NCI-H460 (cell line): Measurements from ENCODE around the gene SAXO1. TPM values are rescaled to one million over a fixed set of nuclear protein-coding genes. Genes with fewer than 3 reads are reported as not detected.
"Not testable (repeated sequence)": the region's sequence is repeated elsewhere in the genome, so short reads cannot be mapped to it uniquely, and the experiment has no call there.

ENCODE experiments used
- DNase-seq: peaks from one replicate; pipeline ENCODE4 v3.0.0-alpha.2; 2016; ENCODE audit warnings: low read depth; ENCODE audit errors: extremely low read depth
- total RNA-seq: library from RNA; depleted of rRNA; stranded (reverse); fragments of >200 nt; shearing (Covaris generic); gene quantifications from 2 replicates; pipeline ENCODE4 v1.2.3, GENCODE V29; 2014

SAXO1 gene
- total RNA-seq, 1 experiment from 2014 or later: not detected

DNA sequence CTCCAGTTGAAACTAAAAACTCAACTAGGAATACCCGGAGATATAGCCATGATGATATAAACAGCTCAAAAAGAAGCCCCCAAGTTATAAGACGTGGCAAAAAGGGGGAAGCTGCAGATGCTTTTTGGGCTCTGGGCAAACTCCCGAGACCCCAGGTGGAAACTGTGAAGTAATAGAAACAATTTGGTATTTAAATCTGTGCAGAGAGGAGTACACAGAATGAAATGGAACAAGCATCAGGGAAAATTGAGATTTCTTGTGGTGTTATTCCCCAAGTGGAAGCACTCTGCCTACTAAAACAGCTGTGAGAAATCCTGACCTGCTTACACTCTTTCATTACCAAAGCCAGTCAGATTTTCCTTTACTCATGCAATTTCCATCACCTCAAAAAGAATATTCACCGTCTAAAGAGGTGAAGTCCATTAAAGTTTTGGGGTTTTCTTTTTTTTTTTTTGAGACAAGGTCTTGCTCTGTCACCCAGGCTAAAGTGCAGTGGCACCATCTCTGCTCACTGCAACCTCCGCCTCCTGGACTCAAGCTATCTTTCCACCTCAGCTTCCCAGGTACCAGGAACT, 23.5 kb downstream of the SAXO1 start:
- no peak for DNase-seq

- no peak for DNase-seq
Measured at GRCh38 chr9:19000133-19000532, 32.9 kb downstream of the SAXO1 start.

DNA sequence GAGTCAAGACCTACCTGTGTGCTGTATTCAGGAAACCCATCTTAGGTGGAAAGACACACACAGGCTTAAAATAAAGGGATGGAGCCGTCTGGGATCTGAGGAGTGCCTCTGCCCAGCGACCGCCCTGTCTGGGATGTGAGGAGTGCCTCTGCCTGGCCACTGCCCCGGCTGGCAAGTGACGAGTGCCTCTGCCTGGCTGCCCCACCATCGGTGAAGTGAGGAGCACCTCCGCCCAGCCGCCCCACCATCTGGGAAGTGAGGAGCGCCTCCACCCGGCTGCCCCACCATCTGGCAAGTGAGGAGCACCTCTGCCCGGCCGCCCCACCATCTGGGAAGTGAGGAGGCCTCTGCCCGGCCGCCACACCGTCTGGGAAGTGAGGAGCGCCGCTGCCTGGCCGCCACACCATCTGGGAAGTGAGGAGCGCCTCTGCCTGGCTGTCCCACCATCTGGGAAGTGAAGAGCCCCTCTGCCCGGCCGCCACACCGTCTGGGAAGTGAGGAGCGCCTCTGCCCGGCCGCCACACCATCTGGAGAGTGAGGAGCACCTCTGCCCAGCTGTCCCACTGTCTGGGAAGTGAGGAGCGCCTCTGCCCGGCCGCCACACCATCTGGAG, 33.7 kb downstream of the SAXO1 start:
- DNase-seq: no peak

- DNase-seq: no peak
Measured at GRCh38 chr9:18997151-18997550, 35.9 kb downstream of the SAXO1 start.

- DNase-seq: no peak
Measured at GRCh38 chr9:18996211-18996610, 36.8 kb downstream of the SAXO1 start.

GRCh38 chr9:18994263-18994916, 38.6 kb downstream of the SAXO1 start:
- no peak for DNase-seq

DNA sequence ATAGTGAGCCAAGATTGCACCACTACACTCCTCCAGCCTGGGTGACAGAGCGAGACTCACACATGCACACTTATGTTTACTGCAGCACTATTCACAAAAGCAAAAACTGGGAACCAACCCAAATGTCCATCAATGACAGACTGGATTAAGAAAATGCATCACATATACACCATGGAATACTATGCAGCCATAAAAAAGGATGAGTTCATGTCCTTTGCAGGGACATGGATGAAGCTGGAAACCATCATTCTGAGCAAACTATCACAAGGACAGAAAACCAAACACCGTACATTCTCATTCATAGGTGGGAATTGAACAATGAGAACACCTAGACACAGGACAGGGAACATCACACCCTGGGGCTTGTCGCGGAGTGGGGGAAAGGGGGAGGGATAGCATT, 41.8 kb downstream of the SAXO1 start:
- not testable (repeated sequence) for DNase-seq

DNA sequence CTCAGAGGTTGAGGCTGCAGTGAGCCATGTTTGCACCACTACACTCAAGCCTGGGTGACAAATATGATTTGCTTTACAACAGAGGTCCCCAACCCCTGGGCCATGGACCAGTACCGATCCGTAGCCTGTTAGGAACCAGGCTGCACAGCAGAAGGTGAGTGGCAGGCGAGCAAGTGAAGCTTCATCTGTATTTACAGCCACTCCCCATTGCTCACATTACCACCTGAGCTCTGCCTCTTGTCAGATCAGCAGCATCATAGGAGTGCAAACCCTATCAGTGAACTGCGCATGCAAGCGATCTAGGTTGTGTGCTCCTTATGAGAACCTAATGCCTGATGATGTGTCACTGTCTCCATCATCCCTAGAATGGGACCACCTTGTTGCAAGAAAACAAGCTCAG, 42.5 kb downstream of the SAXO1 start:
- DNase-seq: no peak

GRCh38 chr9:18989865-18990264, 43.1 kb downstream of the SAXO1 start:
- no peak for DNase-seq

GRCh38 chr9:18989097-18989496, 43.9 kb downstream of the SAXO1 start:
- no peak for DNase-seq

DNA sequence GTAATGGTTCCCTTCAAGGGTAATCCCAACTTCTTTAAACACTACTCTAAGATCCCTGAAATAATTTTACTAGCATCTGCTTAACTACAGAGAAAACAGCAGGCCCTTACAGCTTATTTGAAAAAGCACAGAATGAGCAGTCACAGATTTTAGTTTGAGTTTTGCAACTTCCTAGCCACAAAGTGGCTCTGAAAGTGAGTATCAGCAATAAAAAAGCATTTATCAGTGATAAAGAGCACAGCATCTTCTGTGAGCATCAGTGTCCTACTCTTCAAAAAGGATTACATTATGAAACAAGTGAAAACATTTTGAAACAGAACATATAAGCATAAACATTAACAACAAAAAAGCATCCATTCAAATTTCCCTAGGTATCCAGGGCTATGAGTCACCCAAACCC, 45.0 kb downstream of the SAXO1 start:
- DNase-seq: no peak

- DNase-seq: no peak
Measured at GRCh38 chr9:18985996-18986395, 47.0 kb downstream of the SAXO1 start.

DNA sequence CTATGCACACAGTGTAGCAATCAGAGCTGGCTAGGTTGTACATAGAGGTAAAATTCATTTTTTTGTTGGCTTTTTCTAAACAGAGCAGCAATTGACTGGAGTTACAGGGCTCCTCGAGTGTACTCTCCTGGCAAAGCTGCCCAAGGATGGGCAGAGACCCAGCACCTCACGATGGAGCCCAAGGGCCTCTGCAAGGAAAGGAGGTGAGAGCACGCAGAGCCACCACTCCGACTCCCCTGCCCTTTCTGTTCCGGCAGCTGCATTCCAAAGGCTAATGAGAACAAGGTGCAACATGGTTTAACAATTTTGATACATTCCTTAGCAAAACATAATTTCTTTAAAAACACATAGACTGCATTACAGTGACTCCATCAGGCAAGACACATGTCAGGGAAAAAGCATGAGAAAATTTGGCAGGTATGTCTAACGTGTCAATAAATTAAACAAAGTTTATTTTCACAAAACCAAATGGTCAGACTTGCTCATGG, 47.5 kb downstream of the SAXO1 start:
- DNase-seq: no peak

GRCh38 chr9:18982262-18982620, 50.8 kb downstream of the SAXO1 start:
- no peak for DNase-seq

DNA sequence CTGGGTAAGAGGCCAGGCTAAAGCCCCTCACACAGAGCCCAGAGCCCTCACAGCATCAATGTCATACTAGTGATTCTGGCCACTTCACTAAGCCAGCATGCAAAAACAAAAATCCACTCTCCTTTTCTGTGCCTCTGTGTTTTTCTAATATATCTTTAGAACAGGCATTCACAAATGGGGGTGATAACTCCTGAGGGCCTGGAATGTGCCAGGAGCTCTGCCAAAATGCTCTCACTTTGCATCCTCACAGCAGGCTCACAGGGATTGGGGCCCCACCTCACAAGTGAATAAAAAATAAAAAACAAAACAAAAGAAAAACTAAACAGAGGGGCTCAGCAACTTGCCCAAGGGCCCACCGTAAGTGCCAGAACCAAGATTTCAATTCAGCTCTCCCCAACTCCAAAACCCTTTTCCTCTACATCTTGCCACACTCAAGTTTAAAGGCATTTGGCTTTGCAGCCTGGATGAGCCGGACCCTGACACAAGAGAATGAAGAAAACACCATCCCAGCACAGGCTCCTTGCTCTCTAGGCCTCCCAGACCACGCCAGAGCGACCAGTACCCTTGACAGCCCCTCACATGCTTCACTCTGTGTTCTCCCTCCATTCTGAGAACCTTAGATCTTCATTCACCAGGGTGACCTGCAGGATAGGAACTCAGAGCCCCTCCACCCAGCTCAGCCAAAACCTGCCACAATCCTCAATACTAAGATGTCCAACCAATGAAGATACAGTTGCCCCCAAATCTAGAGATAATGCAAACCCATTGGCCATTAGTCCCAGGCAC, 51.3 kb downstream of the SAXO1 start:
- no peak for DNase-seq

DNA sequence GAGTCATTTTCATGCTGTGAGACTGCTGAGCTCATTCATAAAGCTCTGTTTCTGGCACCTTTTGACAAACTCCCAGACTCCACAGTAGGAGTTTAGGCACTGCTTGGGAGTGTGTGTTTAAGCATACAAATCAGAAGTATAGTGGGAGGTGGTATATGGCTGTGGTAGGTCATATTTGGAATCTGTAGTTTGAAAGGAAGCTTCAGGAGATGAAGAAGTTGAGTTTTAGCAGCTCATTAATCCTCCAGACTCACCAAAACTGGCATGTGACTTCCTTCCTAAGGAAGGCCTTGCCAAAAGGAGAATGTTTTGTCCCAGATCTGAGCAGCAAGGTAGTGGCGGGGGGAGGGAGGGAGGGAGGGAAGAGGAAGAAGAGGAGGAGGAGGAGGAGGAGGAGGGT, 52.8 kb downstream of the SAXO1 start:
- no peak for DNase-seq

GRCh38 chr9:18979367-18979766, 53.6 kb downstream of the SAXO1 start:
- no peak for DNase-seq

GRCh38 chr9:18978188-18978587, 54.8 kb downstream of the SAXO1 start:
- DNase-seq: no peak

DNA sequence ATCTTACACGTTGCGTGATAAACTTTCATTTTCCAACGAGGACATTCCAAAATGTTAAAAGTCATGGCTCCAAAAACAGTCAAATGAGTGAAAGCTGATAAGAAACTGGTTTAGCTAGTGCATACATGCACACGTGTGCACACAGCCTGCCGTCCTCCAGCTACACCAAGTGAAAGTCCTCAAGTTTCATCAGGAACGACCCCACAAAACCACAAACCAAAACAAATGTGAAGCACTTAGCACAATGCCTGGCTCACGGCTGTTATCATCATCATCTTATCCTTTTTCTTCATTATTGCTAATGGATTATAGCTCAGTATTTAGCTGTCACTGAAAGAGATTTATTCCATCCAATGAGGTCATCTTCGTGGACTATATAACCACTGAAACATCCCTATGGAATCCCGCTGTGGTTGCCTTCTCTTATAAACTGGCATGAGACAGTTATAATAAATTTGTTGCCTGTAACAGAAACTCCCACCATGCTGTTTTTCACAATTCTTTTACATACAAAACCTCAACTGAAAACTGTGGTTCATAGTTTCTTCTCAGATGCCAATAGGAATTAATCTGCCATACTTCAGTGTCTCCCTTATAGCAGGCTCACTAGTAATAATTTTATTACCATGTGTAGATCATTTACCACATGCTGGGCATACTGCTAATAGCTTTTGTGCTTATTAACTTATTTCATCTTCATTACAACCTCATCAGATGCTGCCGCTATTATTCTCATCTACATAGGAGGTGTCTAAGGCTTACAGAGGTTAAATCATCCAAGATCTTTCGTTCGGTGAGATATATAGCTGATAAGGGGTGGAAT, 56.1 kb downstream of the SAXO1 start:
- DNase-seq: no peak

DNA sequence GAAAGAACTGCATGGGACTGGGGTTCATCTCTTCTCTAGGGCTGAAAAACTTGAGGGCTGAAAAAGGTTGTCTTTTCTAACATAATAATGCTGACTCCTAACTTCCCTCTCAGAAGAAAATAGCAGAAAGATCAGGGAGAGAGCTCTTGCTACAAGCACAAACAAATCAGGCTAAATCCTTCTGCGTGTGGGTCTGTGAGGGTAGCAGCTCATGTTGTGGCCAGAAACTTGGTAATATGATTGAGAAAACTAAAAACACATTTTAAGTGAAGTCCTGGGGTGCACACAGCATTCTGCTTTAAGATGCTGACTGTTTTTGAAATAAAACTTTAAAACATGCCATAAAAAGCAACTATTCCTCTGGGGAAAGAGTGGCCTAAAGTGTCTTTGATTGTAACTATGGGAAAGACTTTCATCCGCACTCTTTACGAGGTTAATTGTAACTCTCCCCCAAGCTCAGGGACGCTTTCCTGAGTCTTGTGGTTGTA, 56.7 kb downstream of the SAXO1 start:
- no peak for DNase-seq
